Bone marrow (tissue), 2 donors: Measurements from ENCODE around the gene C19orf81.

ENCODE experiments used
- DNase-seq, 2 donors: peaks; one replicate each; lab custom pipeline; 2025; lab: John Stamatoyannopoulos, UW

C19orf81 gene

DNA sequence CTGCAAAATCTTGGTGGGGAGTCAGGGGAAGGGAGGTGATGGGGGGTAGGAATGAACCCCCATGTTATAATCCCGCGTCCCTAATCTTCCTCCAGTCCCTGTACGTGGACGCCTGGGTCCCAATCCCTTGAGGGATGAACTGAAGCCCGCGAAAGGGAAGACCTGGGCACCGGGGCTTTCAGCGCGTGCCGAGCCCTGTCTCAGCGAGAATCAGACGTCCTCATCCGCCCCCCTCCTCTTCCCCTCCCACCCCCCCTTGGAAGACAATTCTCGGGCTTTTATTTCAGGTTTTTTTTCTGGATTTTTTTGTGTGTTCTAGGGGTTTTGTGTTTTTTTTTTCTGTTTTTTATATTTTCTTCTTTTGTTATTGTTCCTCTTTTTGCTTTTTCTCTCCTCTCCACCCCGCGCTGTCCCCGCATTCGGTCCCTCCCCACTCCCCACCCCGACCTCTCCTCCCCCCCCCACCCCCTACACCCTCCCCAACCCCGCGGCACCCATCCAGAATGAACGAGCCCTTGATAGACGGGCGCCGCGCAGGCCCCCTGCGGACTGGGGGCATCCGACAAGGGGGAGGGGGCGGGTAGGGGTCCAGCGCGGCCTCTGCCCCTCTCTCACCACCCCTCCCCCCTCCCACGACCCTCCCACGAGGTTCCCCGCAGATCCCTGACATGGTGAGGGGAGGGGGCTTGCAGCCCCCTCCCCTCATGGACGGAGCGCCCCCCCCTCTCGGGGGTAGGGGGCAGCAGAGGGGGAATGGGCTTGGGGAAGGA is 10.3 kb downstream of the C19orf81 start:
- DNase-seq, result no peak

GRCh38 chr19:50660088-50660366 is 10.8 kb downstream of the C19orf81 start:
- DNase-seq, result no peak

DNA sequence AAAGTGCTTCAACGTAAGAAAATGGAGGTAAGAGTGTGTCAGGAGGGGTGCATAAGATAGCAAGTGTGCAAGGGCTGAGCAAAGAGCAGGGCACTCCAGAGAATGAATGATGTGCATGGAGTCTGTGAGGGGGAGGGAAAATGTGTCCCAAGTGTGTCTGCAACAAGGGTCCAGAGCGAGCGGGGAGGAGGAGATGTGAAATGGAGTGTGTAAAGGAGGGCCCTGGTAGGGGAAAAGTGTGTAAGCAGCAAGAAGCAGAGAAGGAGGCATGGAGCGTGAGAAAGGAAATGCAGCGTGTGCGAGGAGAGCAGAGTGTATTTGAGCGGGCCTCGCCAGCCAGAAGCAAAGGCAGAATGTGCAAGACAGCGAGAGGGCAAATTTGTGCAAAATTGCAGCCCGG is 11.8 kb downstream of the C19orf81 start:
- DNase-seq, result no peak

- no peak for DNase-seq
Measured at GRCh38 chr19:50661766-50662650, 12.8 kb downstream of the C19orf81 start.

GRCh38 chr19:50662651-50663481 is 13.6 kb downstream of the C19orf81 start:
- DNase-seq, result no peak

GRCh38 chr19:50663482-50663790 is 14.2 kb downstream of the C19orf81 start:
- DNase-seq, result no peak

GRCh38 chr19:50664204-50664603 is 15.0 kb downstream of the C19orf81 start:
- DNase-seq, result no peak

- DNase-seq, result no peak
Measured at GRCh38 chr19:50666346-50667176, 17.3 kb downstream of the C19orf81 start.

- no peak for DNase-seq
Measured at GRCh38 chr19:50667177-50667758, 18.0 kb downstream of the C19orf81 start.

GRCh38 chr19:50667759-50668231 is 18.6 kb downstream of the C19orf81 start:
- no peak for DNase-seq

DNA sequence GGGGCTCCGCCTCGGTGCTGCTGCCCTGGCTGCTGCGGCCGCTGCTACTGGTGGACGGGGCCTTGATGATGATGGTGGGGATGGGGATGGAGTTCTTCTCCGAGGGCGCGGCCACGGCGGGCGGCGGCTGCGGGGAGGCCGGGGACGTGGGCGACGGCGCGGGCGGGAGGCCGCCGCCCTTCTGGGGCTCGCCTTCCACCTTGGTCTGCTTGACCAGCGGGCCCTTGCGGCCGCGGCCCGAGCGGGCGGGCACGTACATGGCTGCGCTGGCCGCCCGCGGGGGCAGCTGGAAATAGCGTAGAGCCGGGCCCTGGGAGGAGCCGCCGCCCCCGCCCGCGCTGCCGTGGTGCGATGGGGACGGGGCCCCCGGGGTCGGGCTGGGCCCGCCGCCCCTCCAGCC is 19.2 kb downstream of the C19orf81 start:
- no peak for DNase-seq

DNA sequence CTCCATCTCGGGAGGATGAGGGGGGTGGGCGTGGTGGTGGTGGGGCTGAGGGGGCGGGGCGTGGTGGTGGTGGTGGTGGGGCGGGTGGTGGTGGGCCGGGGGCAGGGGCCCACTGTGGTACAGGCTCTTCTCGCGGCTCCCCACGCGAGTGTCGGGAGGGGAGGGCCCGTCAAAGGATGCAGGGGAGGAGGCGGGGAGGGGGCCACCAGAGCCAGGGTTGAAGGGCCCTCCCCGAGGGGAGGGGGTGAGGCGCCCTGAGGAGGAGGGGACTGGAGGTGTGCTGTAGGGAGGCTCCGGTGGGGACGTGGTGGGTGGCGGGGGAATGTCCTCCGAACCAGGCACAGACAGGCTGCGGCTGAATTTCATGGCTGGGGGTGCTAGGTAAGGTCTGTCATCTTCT is 19.6 kb downstream of the C19orf81 start:
- DNase-seq, result no peak

- peak; percentile 20 to 27 for DNase-seq
Measured at GRCh38 chr19:50669302-50670101, 20.3 kb downstream of the C19orf81 start.

DNA sequence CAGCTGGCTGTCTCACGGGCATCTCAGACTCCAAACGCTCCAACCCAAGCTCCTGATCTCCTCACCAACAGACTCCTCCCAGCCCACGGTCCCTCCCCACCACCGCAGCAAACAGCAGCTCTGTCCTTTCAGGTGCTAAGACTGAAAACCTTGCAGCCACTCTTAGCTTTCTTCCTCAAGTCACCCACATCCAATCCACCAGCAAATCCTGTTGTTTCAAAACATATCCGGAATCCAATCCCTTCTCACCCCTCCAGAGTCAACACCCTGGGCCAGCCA is 20.8 kb downstream of the C19orf81 start:
- no peak for DNase-seq

GRCh38 chr19:50673118-50673517 is 23.9 kb downstream of the C19orf81 start:
- no peak for DNase-seq

GRCh38 chr19:50676625-50677197 is 27.5 kb downstream of the C19orf81 start:
- no peak for DNase-seq

- no peak for DNase-seq
Measured at GRCh38 chr19:50677636-50678035, 28.4 kb downstream of the C19orf81 start.

DNA sequence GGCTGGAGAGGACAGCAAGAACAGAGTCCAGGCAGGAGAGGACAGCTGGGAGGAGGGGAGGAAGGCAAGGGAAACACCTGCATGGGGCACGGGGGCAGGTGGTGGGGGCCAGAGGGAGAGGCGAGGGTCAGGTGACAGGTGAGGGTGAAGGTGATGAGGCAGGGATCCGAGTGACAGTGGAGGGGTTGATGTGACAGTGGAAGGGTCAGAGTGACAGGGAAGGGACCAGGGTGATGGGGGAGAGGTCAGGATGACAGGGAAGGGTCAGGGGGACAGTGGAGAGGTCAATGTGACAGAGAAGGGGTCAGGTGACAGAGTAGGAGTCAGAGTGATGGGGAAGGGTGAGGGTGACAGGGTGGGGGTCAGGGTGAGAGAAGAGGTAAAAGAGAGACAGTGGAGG is 29.1 kb downstream of the C19orf81 start:
- DNase-seq, result no peak

- DNase-seq, result peak; percentile 26 to 72
Measured at GRCh38 chr19:50679177-50680125, 30.2 kb downstream of the C19orf81 start.
